GM12878 (cell line): ENCODE results near the gene PRR7. TPM values are rescaled to one million over a fixed set of nuclear protein-coding genes. Genes with fewer than 3 reads are reported as not detected.
A peak's percentile ranks its signal among the peaks of the same experiment; 100 is the strongest.

ENCODE experiments used
- BCLAF1 ChIP-seq: fragments of 450-650 bp; IDR thresholded peaks from 2 replicates; pipeline ENCODE4 v1.6.1; 2017; ENCODE audit warnings: antibody characterized with exemption, mild to moderate bottlenecking, moderate library complexity
- CBX3 ChIP-seq: fragments of 200-600 bp; sonication (generic); IDR thresholded peaks from 2 replicates; pipeline ENCODE4 v1.6.1; 2016; ENCODE audit warnings: low read depth, borderline replicate concordance
- CHD2 ChIP-seq: IDR thresholded peaks from 2 replicates; pipeline ENCODE4 v1.6.1; 2011; ENCODE audit warnings: low read depth, low read length, improper control_type of control experiment, borderline replicate concordance
- ELK1 ChIP-seq: IDR thresholded peaks from 2 replicates; pipeline ENCODE4 v1.6.1; 2012; ENCODE audit warnings: low read depth, low read length, improper control_type of control experiment
- FOS ChIP-seq: IDR thresholded peaks from 3 replicates; pipeline ENCODE4 v1.6.1; 2011; ENCODE audit warnings: borderline replicate concordance; ENCODE audit not compliant: insufficient read length; ENCODE audit errors: extremely low read depth
- FOXM1 ChIP-seq: IDR thresholded peaks from 2 replicates; pipeline ENCODE4 v1.6.1; 2012; ENCODE audit warnings: low read depth, mild to moderate bottlenecking, inconsistent platforms, low read length, moderate library complexity
- NFYA ChIP-seq: IDR thresholded peaks from 2 replicates; pipeline ENCODE4 v1.6.1; 2011; ENCODE audit warnings: low read depth, mild to moderate bottlenecking, low read length, improper control_type of control experiment, borderline replicate concordance
- PAX8 ChIP-seq: fragments of 450-650 bp; IDR thresholded peaks from 2 replicates; pipeline ENCODE4 v1.6.1; 2017; ENCODE audit warnings: mild to moderate bottlenecking, moderate library complexity
- PRDM15 ChIP-seq: fragments of 450-650 bp; formaldehyde crosslinking; IDR thresholded peaks from 2 replicates; pipeline ENCODE4 v1.4.0; 2020; ENCODE audit warnings: mild to moderate bottlenecking, moderate library complexity
- RB1 ChIP-seq: fragments of 450-650 bp; formaldehyde crosslinking; IDR thresholded peaks from 2 replicates; pipeline ENCODE4 v1.6.1; 2017; ENCODE audit warnings: mild to moderate bottlenecking, borderline replicate concordance
- SMAD5 ChIP-seq: IDR thresholded peaks from 2 replicates; pipeline ENCODE4 v1.6.1; 2016; ENCODE audit warnings: antibody characterized with exemption, low read depth
- ZBTB33 ChIP-seq: fragments of 450-650 bp; IDR thresholded peaks from 2 replicates; pipeline ENCODE4 v1.6.1; 2017; ENCODE audit warnings: mild to moderate bottlenecking
- ZBTB4 ChIP-seq: fragments of 450-650 bp; formaldehyde crosslinking; IDR thresholded peaks from 2 replicates; pipeline ENCODE4 v1.4.0; 2022; ENCODE audit warnings: mild to moderate bottlenecking, moderate library complexity
- ZNF24 ChIP-seq: fragments of 450-650 bp; IDR thresholded peaks from 2 replicates; pipeline ENCODE4 v1.6.1; 2017; ENCODE audit warnings: antibody characterized with exemption, mild to moderate bottlenecking
- polyA plus RNA-seq, 11 experiments: library from polyadenylated mRNA; depleted of rRNA in 4 of 11; unstranded in 6 of 11; stranded (reverse) in 5 of 11; fragments of >200 nt; fragmentation: Nextera tagmentation in 4 of 11; fragmentation: Illumina TruSeq in 1 of 11; extraction: Ambion mirVana in 4 of 11; extraction: Trizol in 1 of 11; gene quantifications; 1 replicate in 1 of 11; 2 replicates in 10 of 11; pipeline versions ENCODE4 v1.2.1 to v1.2.3, GENCODE V29; 2011 to 2016; ENCODE audit warnings: inconsistent platforms in 2 of 11, missing spikeins in 2 of 11, low read depth in 1 of 11
- total RNA-seq, 4 experiments: library from RNA; depleted of rRNA in 3 of 4; stranded (reverse); fragments of >200 nt in 3 of 4; fragmentation: Illumina TruSeq in 1 of 4; extraction: Trizol in 1 of 4; gene quantifications; 2 replicates each; pipeline versions ENCODE4 v1.2.1 to v1.2.3, GENCODE V29; 2013 to 2021

The PRR7 gene
- total and polyA plus RNA-seq, 10 of the 15 experiments (the other 5 are each of a cell fraction or from before 2014, with no cell fraction given), result 0.09 to 18.8 (median 4.6) TPM; not detected in 2

GRCh38 chr5:177446200-177447065, at the start of gene PRR7 (continued):
- TF ChIP-seq ZNF24 (no peak), SMAD5 (peak; percentile 61), ELK1 (no peak), PAX8 (no peak), ZBTB4 (CRISPR knock-in tag) (no peak), ZBTB33 (no peak), FOXM1 (no peak), CHD2 (no peak), NFYA (no peak), FOS (no peak), RB1 (peak; percentile 61; the same call in 1 of the 2 replicates), CBX3 (no peak), PRDM15 (CRISPR knock-in tag) (no peak), BCLAF1 (0 out of 2 replicates have a peak, but pooled peaks have one; percentile 46)
